K562 (cell line): Measurements from ENCODE around the gene OR4E2. TPM values are rescaled to one million over a fixed set of nuclear protein-coding genes. Genes with fewer than 3 reads are reported as not detected.

ENCODE experiments used
- ATAC-seq: fragments of 200-7000 bp; cut with Tn5 transposase; 3 replicates; pipeline ENCODE4 v1.9.1; 2020; ENCODE audit warnings: moderate library complexity
- BruUV-seq: library from RNA; stranded (reverse); fragments of 400-500 nt; replicated peaks from 2 replicates; lab custom pipeline; 2021; lab: Mats Ljungman, UMichigan
- CTCF ChIA-PET: fragments of 300-600 bp; formaldehyde crosslinking; extraction: SDS; loops from one replicate; lab custom pipeline; 2021; ENCODE audit warnings: low intra/inter-chr PET ratio; lab: Yijun Ruan, JAX
- POLR2A ChIA-PET: fragments of 300-600, 350-650 bp; sonication (Branson Sonifier 250); formaldehyde crosslinking; extraction: SDS; loops from one replicate; lab custom pipeline; 2021; ENCODE audit warnings: antibody characterized with exemption, inconsistent platforms; lab: Yijun Ruan, JAX
- DNase-seq, 4 experiments: peaks; one replicate each; pipeline versions ENCODE4 v3.0.0 to v3.0.0-alpha.2; 2011 to 2018; ENCODE audit warnings: low spot score in 3 of 4, mixed read lengths in 3 of 4; ENCODE audit errors: extremely low read depth in 1 of 4
- FAIRE-seq: peaks from 2 replicates; lab custom pipeline; 2011; peaks lifted over from hg19 to GRCh38; lab: Jason Lieb, UNC
- H2AFZ ChIP-seq: 2 replicates; pipeline ENCODE4 v1.6.0; 2011; ENCODE audit warnings: low read depth, low read length, control low read depth, inconsistent platforms
- H3K27ac ChIP-seq: fragments of 200-600 bp; 3 replicates; pipeline ENCODE4 v1.8.0; 2011; ENCODE audit warnings: low read depth, mild to moderate bottlenecking, control low read depth, inconsistent platforms, low read length, moderate library complexity, mixed read lengths; ENCODE audit errors: extremely low read depth
- H3K27me3 ChIP-seq, 2 experiments: fragments of 300-600 bp in 1 of 2; 2 replicates in 1 of 2; 3 replicates in 1 of 2; pipeline versions ENCODE4 v1.6.0 to v1.8.0; 2011; ENCODE audit warnings: inconsistent platforms in 2 of 2, low read length in 2 of 2, mild to moderate bottlenecking in 1 of 2, mixed read lengths in 1 of 2, moderate library complexity in 1 of 2; ENCODE audit not compliant: control insufficient read depth in 2 of 2, insufficient read depth in 2 of 2
- H3K36me3 ChIP-seq: fragments of 300-600 bp; 3 replicates; pipeline ENCODE4 v1.8.0; 2011; ENCODE audit warnings: mild to moderate bottlenecking, low read length, inconsistent platforms; ENCODE audit not compliant: control insufficient read depth, insufficient read depth
- H3K4me1 ChIP-seq, 2 experiments: fragments of 200-600 bp in 1 of 2; replicated peaks in 1 of 2; 2 replicates in 1 of 2; 3 replicates in 1 of 2; pipeline versions ENCODE4 v1.5.1 to v1.8.0; 2011; ENCODE audit warnings: inconsistent platforms in 2 of 2, low read length in 2 of 2, mild to moderate bottlenecking in 1 of 2, mixed read lengths in 1 of 2, moderate library complexity in 1 of 2; ENCODE audit not compliant: control insufficient read depth in 2 of 2, insufficient read depth in 2 of 2
- H3K4me2 ChIP-seq: 2 replicates; pipeline ENCODE4 v1.6.1; 2011; ENCODE audit warnings: low read length, control low read depth, inconsistent platforms, mixed read lengths; ENCODE audit not compliant: insufficient read depth
- H3K4me3 ChIP-seq: fragments of 200-600 bp; sonication (generic), shearing (Covaris generic); 2 replicates; pipeline ENCODE4 v1.5.1; 2016; ENCODE audit warnings: control low read depth, inconsistent platforms
- H3K79me2 ChIP-seq: fragments of 200-600 bp; 3 replicates; pipeline ENCODE4 v1.8.0; 2011; ENCODE audit warnings: low read length, inconsistent platforms; ENCODE audit not compliant: control insufficient read depth, insufficient read depth
- H3K9ac ChIP-seq, 2 experiments: 2 replicates each; pipeline versions ENCODE4 v1.6.0 to v1.6.1; 2011; ENCODE audit warnings: low read depth in 2 of 2, low read length in 2 of 2, control low read depth in 1 of 2, inconsistent platforms in 1 of 2, mild to moderate bottlenecking in 1 of 2, mixed read lengths in 1 of 2; ENCODE audit not compliant: insufficient read depth in 1 of 2
- H3K9me1 ChIP-seq: one replicate; pipeline ENCODE4 v1.6.0; 2011; ENCODE audit warnings: inconsistent platforms, mild to moderate bottlenecking, low read length, moderate library complexity; ENCODE audit not compliant: control insufficient read depth, insufficient read depth
- H3K9me3 ChIP-seq: replicated peaks from 2 replicates; pipeline ENCODE4 v1.5.1; 2011; ENCODE audit warnings: low read depth, low read length, inconsistent platforms; ENCODE audit not compliant: control insufficient read depth, insufficient read depth
- H4K20me1 ChIP-seq: replicated peaks from 2 replicates; pipeline ENCODE4 v1.6.1; 2011; ENCODE audit warnings: low read length, inconsistent platforms, mixed read lengths; ENCODE audit not compliant: control insufficient read depth, insufficient read depth
- CREB1 ChIP-seq, 2 experiments: sonication (generic) in 1 of 2; formaldehyde crosslinking in 1 of 2; IDR thresholded peaks; 2 replicates each; pipeline versions ENCODE4 v1.6.1 to v1.8.0; 2012 to 2022; ENCODE audit warnings: inconsistent platforms in 1 of 2, mild to moderate bottlenecking in 1 of 2, missing genetic modification reagents in 1 of 2, moderate library complexity in 1 of 2
- DACH1 ChIP-seq: fragments of 450-650 bp; IDR thresholded peaks from 2 replicates; pipeline ENCODE4 v1.6.1; 2018; ENCODE audit not compliant: partially characterized antibody
- ELK3 ChIP-seq: fragments of 450-650 bp; formaldehyde crosslinking; IDR thresholded peaks from 2 replicates; pipeline ENCODE4 v1.4.0; 2020; ENCODE audit warnings: mild to moderate bottlenecking
- EWSR1 ChIP-seq: fragments of 450-650 bp; IDR thresholded peaks from 2 replicates; pipeline ENCODE4 v1.6.1; 2018; ENCODE audit warnings: borderline replicate concordance, mild to moderate bottlenecking, low read depth, moderate library complexity; ENCODE audit not compliant: partially characterized antibody
- GTF2A2 ChIP-seq: IDR thresholded peaks from 2 replicates; pipeline ENCODE4 v1.6.1; 2016; ENCODE audit warnings: mild to moderate bottlenecking, missing genetic modification characterization, missing compliant biosample characterization
- HINFP ChIP-seq: fragments of 450-650 bp; conservative IDR thresholded peaks from 2 replicates; pipeline ENCODE4 v1.6.1; 2016; ENCODE audit warnings: missing genetic modification characterization, low read depth, mild to moderate bottlenecking, control low read depth, missing compliant biosample characterization
- HOXB6 ChIP-seq: fragments of 250-450 bp; sonication (Bioruptor Pico); IDR thresholded peaks from 2 replicates; pipeline ENCODE4 v1.5.1; 2022; ENCODE audit warnings: mild to moderate bottlenecking, borderline replicate concordance
- NR2F6 ChIP-seq: fragments of 450-650 bp; formaldehyde crosslinking; IDR thresholded peaks from 2 replicates; pipeline ENCODE4 v1.4.0; 2020; ENCODE audit warnings: mild to moderate bottlenecking
- RAD51 ChIP-seq: fragments of 450-650 bp; IDR thresholded peaks from 2 replicates; pipeline ENCODE4 v1.7.1; 2016; ENCODE audit warnings: low read depth, mild to moderate bottlenecking, borderline replicate concordance
- SRSF7 ChIP-seq: fragments of 200-400 bp; formaldehyde crosslinking; optimal IDR thresholded peaks from 2 replicates; pipeline ENCODE3; 2017; ENCODE audit warnings: mild to moderate bottlenecking, low read depth, low read length
- ZNF324 ChIP-seq: fragments of 250-450 bp; sonication (Bioruptor Pico); IDR thresholded peaks from 2 replicates; pipeline ENCODE4 v1.4.0; 2020; ENCODE audit warnings: mild to moderate bottlenecking
- ZNF589 ChIP-seq: fragments of 200-800 bp; sonication (Bioruptor generic); IDR thresholded peaks from 2 replicates; pipeline ENCODE4 v1.6.1; 2016; ENCODE audit warnings: low read depth, missing genetic modification characterization, missing compliant biosample characterization
- ZNF695 ChIP-seq: fragments of 450-650 bp; formaldehyde crosslinking; IDR thresholded peaks from 2 replicates; pipeline ENCODE4 v1.4.0; 2020; ENCODE audit warnings: mild to moderate bottlenecking, moderate library complexity
- ZNF699 ChIP-seq: fragments of 250-450 bp; sonication (Bioruptor Pico); IDR thresholded peaks from 2 replicates; pipeline ENCODE4 v1.8.0; 2021; ENCODE audit warnings: mild to moderate bottlenecking, moderate library complexity; ENCODE audit not compliant: insufficient replicate concordance
- ZNF785 ChIP-seq: fragments of 250-450 bp; sonication (Bioruptor Pico); IDR thresholded peaks from 2 replicates; pipeline ENCODE4 v1.4.0; 2020; ENCODE audit warnings: mild to moderate bottlenecking
- ZSCAN29 ChIP-seq: fragments of 450-650 bp; IDR thresholded peaks from 2 replicates; pipeline ENCODE4 v1.6.1; 2017
- WGBS: fragments of 100-300 bp; shearing (Covaris generic); methylation state at CpG from one replicate; pipeline ENCODE4 v1.1.6; 2016; ENCODE audit warnings: low coverage, mixed read lengths; ENCODE audit not compliant: insufficient coverage; ENCODE audit errors: missing lambda C conversion rate; 5-methylcytosine and 5-hydroxymethylcytosine counted together
- in situ Hi-C: fragments of 300-500 bp; cut with MboI; formaldehyde crosslinking; loops from 4 replicates; pipeline ENCODE4 v1.15.0; 2018; ENCODE audit warnings: inconsistent platforms, mixed read lengths
- intact Hi-C: fragments of 100-400 bp; cut with micrococcal nuclease; formaldehyde crosslinking; loops from 2 replicates; pipeline ENCODE4 v1.14.2; 2022
- polyA plus RNA-seq, 8 experiments: library from polyadenylated mRNA; depleted of rRNA in 4 of 8; stranded (reverse) in 5 of 8; unstranded in 3 of 8; fragments of >200 nt; fragmentation: Nextera tagmentation in 2 of 8; fragmentation: Illumina TruSeq in 1 of 8; extraction: Ambion mirVana in 2 of 8; extraction: Trizol in 1 of 8; gene quantifications; 2 replicates each; pipeline versions ENCODE4 v1.2.1 to v1.2.3, GENCODE V29; 2011 to 2014; ENCODE audit warnings: inconsistent platforms in 1 of 8, missing spikeins in 1 of 8
- total RNA-seq, 7 experiments: library from RNA; depleted of rRNA in 6 of 7; stranded (reverse); fragments of >200 nt in 6 of 7; fragmentation: Illumina TruSeq in 2 of 7; extraction: Trizol in 2 of 7; gene quantifications; 2 replicates each; pipeline versions ENCODE4 v1.2.1 to v1.2.3, GENCODE V29; 2011 to 2021; ENCODE audit warnings: low replicate concordance in 1 of 7

OR4E2 gene
- total and polyA plus RNA-seq, 9 of the 15 experiments (the other 6 are each of a cell fraction or from before 2014, with no cell fraction given), result not detected

GRCh38 chr14:21671371-21671770, 17.7 kb downstream of the OR4E2 start:
- no peak overlapping the region for H2AFZ ChIP-seq
- in situ Hi-C loops, result no loop called here
- H3K27me3 ChIP-seq, result peaks cover 0 to 10% of the 10 kb centered on the region in 2 experiments; a peak in 2 of 5 replicates
- H3K27ac ChIP-seq, result no peak overlapping the region
- intact Hi-C loops, result no loop called here
- no peaks in the 10 kb centered on the region for H3K9me3 ChIP-seq
- no peaks in the 10 kb centered on the region for H3K9me1 ChIP-seq
- no TSS peak for BruUV-seq
- no peaks in the 10 kb centered on the region for H3K4me1 ChIP-seq
- ATAC-seq, result no peak
- 0% methylated on average over 2 of the region's 2 CpGs for WGBS
- H3K4me3 ChIP-seq, result no peak overlapping the region
- no peaks in the 10 kb centered on the region for H4K20me1 ChIP-seq
- no peak for DNase-seq
- ChIA-PET POLR2A (no interaction called here), CTCF (no interaction called here)
- FAIRE-seq, result no peak
- no peak overlapping the region for H3K4me2 ChIP-seq
- H3K9ac ChIP-seq, result no peak overlapping the region
- no peaks in the 10 kb centered on the region for H3K79me2 ChIP-seq
- H3K36me3 ChIP-seq, result no peaks in the 10 kb centered on the region
- TF ChIP-seq ELK3, result no peak
- no peak for TF ChIP-seq ZNF785
- no peak for TF ChIP-seq ZNF589 (CRISPR knock-in tag)
- TF ChIP-seq ZNF324 (CRISPR knock-in tag), result no peak
- no peak for TF ChIP-seq HINFP
- no peak for TF ChIP-seq CREB1 (IDR thresholded peaks at IDR 0.05)
- no peak for TF ChIP-seq CREB1 (CRISPR knock-in tag; IDR thresholded peaks at IDR 0.05)
- TF ChIP-seq DACH1, result no peak
- TF ChIP-seq EWSR1, result no peak
- TF ChIP-seq SRSF7, result no peak
- TF ChIP-seq HOXB6 (CRISPR knock-in tag), result no peak
- TF ChIP-seq RAD51, result no peak
- TF ChIP-seq GTF2A2 (tag), result no peak
- no peak for TF ChIP-seq ZNF695 (CRISPR knock-in tag)
- no peak for TF ChIP-seq ZNF699
- TF ChIP-seq NR2F6 (CRISPR knock-in tag), result no peak
- no peak for TF ChIP-seq ZSCAN29
